GM12865 (cell line): ENCODE data around the gene RPS25.
"Not testable (repeated sequence)": the region's sequence is repeated elsewhere in the genome, so short reads cannot be mapped to it uniquely, and the experiment has no call there.

ENCODE experiments used
- DNase-seq: peaks from one replicate; pipeline ENCODE4 v3.0.0; 2010; ENCODE audit warnings: low read depth
- H3K4me3 ChIP-seq: 2 replicates; pipeline ENCODE4 v1.5.1; 2011; ENCODE audit warnings: mild to moderate bottlenecking, low read depth, low read length, control low read depth
- TF ChIP-seq, protein P1 (sequence below): IDR thresholded peaks from 2 replicates; pipeline ENCODE4 v1.5.1; 2011; ENCODE audit warnings: low read length, control low read depth, low read depth, inconsistent platforms; ENCODE audit not compliant: insufficient read depth; ENCODE audit errors: missing control alignments

Gene RPS25

DNA sequence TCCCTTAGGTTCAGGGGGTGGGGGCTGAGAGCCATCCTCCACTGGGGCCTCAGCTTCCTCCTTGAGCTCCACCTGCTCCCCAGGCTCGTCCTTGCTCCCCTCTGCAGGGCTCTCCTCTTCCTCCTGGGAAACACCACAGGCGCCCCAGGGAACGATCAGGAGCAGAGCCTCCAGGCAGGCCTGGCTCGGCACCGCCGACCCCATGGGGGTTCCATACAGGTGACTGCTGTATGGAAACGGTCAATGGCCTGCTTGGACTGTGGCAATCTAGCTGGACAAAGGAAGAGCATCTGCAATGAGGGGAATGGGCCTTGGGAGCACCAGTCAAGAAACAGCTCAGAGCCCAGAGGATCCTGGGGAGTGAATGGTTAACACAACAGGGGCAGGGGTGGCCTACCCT lies 30.9 kb upstream of the RPS25 start:
- TF ChIP-seq, protein P1, sequence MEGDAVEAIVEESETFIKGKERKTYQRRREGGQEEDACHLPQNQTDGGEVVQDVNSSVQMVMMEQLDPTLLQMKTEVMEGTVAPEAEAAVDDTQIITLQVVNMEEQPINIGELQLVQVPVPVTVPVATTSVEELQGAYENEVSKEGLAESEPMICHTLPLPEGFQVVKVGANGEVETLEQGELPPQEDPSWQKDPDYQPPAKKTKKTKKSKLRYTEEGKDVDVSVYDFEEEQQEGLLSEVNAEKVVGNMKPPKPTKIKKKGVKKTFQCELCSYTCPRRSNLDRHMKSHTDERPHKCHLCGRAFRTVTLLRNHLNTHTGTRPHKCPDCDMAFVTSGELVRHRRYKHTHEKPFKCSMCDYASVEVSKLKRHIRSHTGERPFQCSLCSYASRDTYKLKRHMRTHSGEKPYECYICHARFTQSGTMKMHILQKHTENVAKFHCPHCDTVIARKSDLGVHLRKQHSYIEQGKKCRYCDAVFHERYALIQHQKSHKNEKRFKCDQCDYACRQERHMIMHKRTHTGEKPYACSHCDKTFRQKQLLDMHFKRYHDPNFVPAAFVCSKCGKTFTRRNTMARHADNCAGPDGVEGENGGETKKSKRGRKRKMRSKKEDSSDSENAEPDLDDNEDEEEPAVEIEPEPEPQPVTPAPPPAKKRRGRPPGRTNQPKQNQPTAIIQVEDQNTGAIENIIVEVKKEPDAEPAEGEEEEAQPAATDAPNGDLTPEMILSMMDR = no peak
- DNase-seq = no peak
- H3K4me3 ChIP-seq = no peak overlapping the region

DNA sequence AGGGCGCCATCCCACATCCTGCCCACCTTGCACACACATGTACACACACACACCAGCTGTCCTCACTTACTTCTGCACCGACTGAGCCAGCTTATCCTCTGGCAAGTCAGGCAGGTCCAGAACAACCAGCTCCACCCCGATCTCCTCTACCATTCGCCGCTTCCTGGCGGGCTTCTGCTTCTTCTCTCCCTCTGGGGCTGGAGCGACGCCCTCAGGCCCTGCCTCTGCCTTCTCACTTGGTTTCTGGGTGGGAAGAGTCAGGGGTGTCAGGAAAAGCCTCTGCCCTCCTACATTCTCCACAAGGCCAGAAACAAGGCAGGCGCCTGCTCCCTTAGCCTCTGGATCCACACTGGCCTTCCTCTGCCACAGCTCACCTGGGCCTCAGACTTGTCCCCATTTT lies 30.5 kb upstream of the RPS25 start:
- no peak for DNase-seq
- no peak overlapping the region for H3K4me3 ChIP-seq

DNA sequence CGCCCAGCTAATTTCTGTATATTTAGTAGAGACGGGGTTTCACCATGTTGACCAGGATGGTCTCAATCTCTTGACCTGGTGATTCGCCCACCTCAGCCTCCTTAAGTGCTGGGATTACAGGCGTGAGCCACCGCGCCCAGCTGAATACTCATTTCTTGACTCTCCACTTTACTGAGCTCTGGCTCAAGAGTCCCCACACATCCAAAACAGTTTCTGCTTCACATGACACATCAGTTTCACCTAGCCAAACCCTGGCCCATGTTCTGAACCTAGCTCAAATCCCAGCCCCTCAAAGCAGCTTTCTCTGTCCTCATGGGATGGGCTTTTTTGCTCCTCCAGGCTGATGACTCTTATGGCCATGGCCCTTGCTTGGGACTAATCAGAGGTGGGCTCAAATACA lies 29.1 kb upstream of the RPS25 start:
- no peak overlapping the region for H3K4me3 ChIP-seq
- TF ChIP-seq, protein P1 = no peak
- no peak for DNase-seq

More for the DNA sequence above, 30.5 kb upstream of the RPS25 start:
- TF ChIP-seq, protein P1 = no peak

DNA sequence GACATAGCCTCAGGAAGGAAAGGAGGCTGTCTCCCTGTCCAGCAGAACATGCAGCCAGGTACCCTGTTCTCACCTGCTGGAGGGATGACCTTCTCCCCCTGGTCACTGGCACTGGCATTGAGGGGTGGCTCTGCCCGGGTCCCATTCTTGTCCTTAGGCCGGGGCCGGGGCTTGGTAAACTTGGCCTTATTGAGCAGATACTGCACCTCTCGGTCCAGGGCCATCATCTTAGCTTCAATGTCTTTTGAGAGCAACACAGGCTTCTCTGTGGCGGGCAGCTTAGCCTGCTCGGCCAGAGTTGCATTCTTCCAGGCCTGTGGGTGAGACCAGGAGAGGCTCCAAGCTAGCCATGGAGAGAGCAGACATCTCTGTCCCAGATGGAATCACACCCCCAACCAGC lies 28.3 kb upstream of the RPS25 start:
- TF ChIP-seq, protein P1 = no peak
- DNase-seq = no peak
- no peak overlapping the region for H3K4me3 ChIP-seq

DNA sequence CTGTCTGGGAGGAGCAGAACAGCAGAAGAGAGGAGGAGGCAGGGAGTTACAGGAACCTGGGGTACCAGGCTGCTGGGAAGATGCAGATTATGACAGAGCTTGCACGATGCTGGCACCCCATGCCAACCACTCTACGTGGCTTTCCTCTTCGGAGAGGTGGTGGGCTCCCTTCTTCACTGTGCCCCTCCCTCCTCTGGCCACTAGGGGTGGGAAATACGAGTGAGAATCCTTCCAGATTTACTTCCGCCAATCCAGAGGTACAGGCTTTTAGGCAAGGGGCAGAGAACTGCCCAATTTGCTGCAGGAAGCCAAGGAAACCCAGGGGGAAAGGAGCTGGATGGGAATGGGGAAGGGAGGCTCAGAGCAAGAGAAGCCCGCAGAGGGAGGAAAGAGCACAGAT lies 26.6 kb upstream of the RPS25 start:
- no peak for DNase-seq
- TF ChIP-seq, protein P1 = peak; percentile 14
- no peak overlapping the region for H3K4me3 ChIP-seq

DNA sequence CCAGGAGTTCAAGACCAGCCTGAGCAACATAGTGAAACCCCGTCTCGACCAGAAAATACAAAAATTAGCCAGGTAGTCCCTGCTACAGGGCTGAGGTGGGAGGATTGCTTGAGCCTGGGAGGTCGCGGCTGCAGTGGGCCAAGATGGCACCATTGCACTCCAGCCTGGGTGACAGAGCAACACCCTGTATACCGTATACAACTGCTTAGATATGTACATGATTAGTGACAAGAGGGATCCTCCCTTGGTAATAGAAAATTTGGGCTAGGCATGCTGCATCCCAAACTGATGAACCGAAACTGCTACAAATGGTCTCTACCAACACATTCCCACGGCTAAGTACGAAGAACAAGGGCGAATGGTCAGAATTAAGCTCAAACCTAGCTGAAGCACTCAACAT lies 24.8 kb upstream of the RPS25 start:
- H3K4me3 ChIP-seq = no peak overlapping the region

DNA sequence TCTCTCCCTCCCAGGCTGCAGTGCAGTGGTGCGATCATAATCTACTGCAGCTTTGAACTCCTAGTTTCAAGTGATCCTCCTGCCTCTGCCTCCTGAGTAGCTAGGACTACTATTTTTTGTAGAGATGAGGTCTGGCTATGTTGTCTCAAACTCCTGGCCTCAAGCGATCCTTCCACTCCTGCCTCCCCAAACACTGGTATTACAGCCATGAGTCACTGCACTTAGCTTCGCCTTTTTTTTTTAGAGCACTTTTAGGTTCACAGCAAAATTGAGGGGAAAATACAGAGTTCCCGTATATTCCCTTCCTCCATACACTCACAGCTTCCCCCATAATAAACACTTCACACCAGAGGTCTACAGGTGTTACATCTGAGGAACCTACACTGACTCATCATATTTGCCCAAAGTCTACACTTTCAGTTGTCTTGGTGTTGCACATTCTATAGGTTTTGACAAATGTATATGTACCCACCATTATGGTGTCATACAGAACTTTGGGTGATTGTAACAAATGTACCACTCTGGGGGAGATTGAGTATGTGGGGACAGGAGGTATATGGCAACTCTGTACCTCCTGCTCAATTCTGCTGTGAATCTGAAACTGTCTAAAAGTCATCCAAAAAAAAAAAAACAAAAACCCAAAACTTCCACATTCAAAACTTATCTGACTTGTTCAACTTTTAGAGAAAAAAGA lies 23.8 kb upstream of the RPS25 start:
- DNase-seq = no peak

More for the DNA sequence above, 24.8 kb upstream of the RPS25 start:
- TF ChIP-seq, protein P1 = no peak
- no peak for DNase-seq

DNA sequence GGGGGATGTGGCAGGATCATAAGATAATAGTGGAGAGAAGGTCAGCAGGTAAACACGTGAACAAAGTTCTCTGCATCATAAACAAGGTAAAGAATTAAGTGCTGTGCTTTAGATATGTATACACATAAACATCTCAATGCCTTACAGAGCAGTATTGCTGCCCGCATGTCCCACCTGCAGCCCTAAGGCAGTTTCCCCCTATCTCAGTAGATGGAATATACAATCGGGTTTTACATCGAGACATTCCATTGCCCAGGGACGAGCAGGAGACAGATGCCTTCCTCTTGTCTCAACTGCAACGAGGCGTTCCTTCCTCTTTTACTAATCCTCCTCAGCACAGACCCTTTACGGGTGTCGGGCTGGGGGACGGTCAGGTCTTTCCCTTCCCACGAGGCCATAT lies 21.3 kb upstream of the RPS25 start:
- DNase-seq, H3K4me3 ChIP-seq: not testable (repeated sequence)

More for the DNA sequence above, 23.8 kb upstream of the RPS25 start:
- H3K4me3 ChIP-seq = no peak overlapping the region
- TF ChIP-seq, protein P1 = no peak
